Thyroid gland (tissue), 4 donors: ENCODE results near the gene RREB1. TPM values are rescaled to one million over a fixed set of nuclear protein-coding genes. Genes with fewer than 3 reads are reported as not detected.

Experiments used
- DNase-seq, 2 donors: peaks; one replicate each; pipeline ENCODE4 v3.0.0-alpha.2; 2019
- H3K27ac ChIP-seq, 3 donors: fragments of 200-600 bp; sonication (generic); 1 replicate in 2 of 3; 2 replicates in 1 of 3; pipeline ENCODE4 v1.5.1; 2016 to 2019; ENCODE audit warnings: mild to moderate bottlenecking in 1 of 3, moderate library complexity in 1 of 3
- H3K27me3 ChIP-seq: fragments of 200-600 bp; sonication (generic); one replicate; pipeline ENCODE4 v1.5.1; 2019
- H3K36me3 ChIP-seq, 2 donors: fragments of 200-600 bp; sonication (generic); one replicate each; pipeline ENCODE4 v1.5.1; 2016 to 2019
- H3K4me1 ChIP-seq, 2 donors: fragments of 200-600 bp; sonication (generic); one replicate each; pipeline ENCODE4 v1.5.1; 2017 to 2019
- H3K4me3 ChIP-seq, 3 donors: fragments of 200-600 bp; sonication (generic); replicated peaks in 1 of 3; 1 replicate in 2 of 3; 2 replicates in 1 of 3; pipeline ENCODE4 v1.5.1; 2016; ENCODE audit warnings: mild to moderate bottlenecking in 1 of 3
- H3K9me3 ChIP-seq: fragments of 200-600 bp; sonication (generic); one replicate; pipeline ENCODE4 v1.5.1; 2017
- POLR2A ChIP-seq, 2 donors: fragments of 450-650 bp; IDR thresholded peaks; one replicate each; pipeline ENCODE4 v1.6.1; 2017; ENCODE audit warnings: antibody characterized with exemption in 2 of 2, mild to moderate bottlenecking in 2 of 2, moderate library complexity in 1 of 2
- WGBS, 2 donors: methylation state at CpG; one replicate each; pipeline ENCODE4 v1.1.5; 2017; 5-methylcytosine and 5-hydroxymethylcytosine counted together
- intact Hi-C: fragments of 100-400 bp; cut with DNase I; formaldehyde crosslinking; loops from one replicate; pipeline ENCODE4 v1.15.1; 2023
- total RNA-seq, 4 donors: library from RNA; depleted of rRNA; stranded (reverse); fragments of >200 nt; gene quantifications; one replicate each; pipeline ENCODE4 v1.2.3, GENCODE V29; 2016
- TF ChIP-seq, protein P1 (sequence below), 6 experiments: fragments of 200-600 bp in 3 of 6; fragments of 450-650 bp in 3 of 6; sonication (generic) in 3 of 6; IDR thresholded peaks; one replicate each; pipeline ENCODE4 v1.5.1; 2016 to 2019; ENCODE audit warnings: antibody characterized with exemption in 6 of 6, mild to moderate bottlenecking in 2 of 6, inconsistent platforms in 1 of 6, moderate library complexity in 1 of 6

The RREB1 gene
- total RNA-seq, 4 donors from 2014 or later: 48.0 to 91.3 (median 57.1) TPM

- intact Hi-C loops: no loop called here
- Histone ChIP-seq H3K9me3 (no peaks in the 10 kb centered on the region), H3K4me3 (no peak overlapping the region), H3K27me3 (no peaks in the 10 kb centered on the region), H3K36me3 (no peaks in the 10 kb centered on the region), H3K4me1 (peaks cover 74 to 83% of the 10 kb centered on the region in 2 donors), H3K27ac (peak overlapping the region; percentile 19 to 98 (median 77))
- TF ChIP-seq, protein P1, sequence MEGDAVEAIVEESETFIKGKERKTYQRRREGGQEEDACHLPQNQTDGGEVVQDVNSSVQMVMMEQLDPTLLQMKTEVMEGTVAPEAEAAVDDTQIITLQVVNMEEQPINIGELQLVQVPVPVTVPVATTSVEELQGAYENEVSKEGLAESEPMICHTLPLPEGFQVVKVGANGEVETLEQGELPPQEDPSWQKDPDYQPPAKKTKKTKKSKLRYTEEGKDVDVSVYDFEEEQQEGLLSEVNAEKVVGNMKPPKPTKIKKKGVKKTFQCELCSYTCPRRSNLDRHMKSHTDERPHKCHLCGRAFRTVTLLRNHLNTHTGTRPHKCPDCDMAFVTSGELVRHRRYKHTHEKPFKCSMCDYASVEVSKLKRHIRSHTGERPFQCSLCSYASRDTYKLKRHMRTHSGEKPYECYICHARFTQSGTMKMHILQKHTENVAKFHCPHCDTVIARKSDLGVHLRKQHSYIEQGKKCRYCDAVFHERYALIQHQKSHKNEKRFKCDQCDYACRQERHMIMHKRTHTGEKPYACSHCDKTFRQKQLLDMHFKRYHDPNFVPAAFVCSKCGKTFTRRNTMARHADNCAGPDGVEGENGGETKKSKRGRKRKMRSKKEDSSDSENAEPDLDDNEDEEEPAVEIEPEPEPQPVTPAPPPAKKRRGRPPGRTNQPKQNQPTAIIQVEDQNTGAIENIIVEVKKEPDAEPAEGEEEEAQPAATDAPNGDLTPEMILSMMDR (IDR thresholded peaks at IDR 0.05): no peak
- no peak for TF ChIP-seq POLR2A (IDR thresholded peaks at IDR 0.05)
- 64 to 74% methylated on average over 4 of the region's 4 CpGs for WGBS, 2 donors
- DNase-seq: no peak
Measured at GRCh38 chr6:7161845-7162244, 54.1 kb downstream of the RREB1 start.

GRCh38 chr6:7163661-7164071 is 55.9 kb downstream of the RREB1 start:
- WGBS, 2 donors: 34 to 49% methylated on average over 12 of the region's 12 CpGs
- TF ChIP-seq, protein P1 (IDR thresholded peaks at IDR 0.05): no peak
- no peak for TF ChIP-seq POLR2A (IDR thresholded peaks at IDR 0.05)
- Histone ChIP-seq H3K4me1 (peaks cover 72 to 83% of the 10 kb centered on the region in 2 donors), H3K4me3 (no peak overlapping the region), H3K9me3 (no peaks in the 10 kb centered on the region), H3K27me3 (no peaks in the 10 kb centered on the region), H3K36me3 (no peaks in the 10 kb centered on the region), H3K27ac (peak overlapping the region; percentile 10 to 98 (median 77))
- intact Hi-C loops: no loop called here
- DNase-seq: peak; percentile 73 to 76

GRCh38 chr6:7164536-7165001 is 56.8 kb downstream of the RREB1 start:
- no peaks in the 10 kb centered on the region for H3K27me3 ChIP-seq
- 42 to 48% methylated on average over 5 of the region's 5 CpGs for WGBS, 2 donors
- peak; percentile 35 to 43 for DNase-seq
- no peak overlapping the region for H3K4me3 ChIP-seq
- H3K27ac ChIP-seq: peak overlapping the region; percentile 10 to 98 (median 77)
- no peaks in the 10 kb centered on the region for H3K9me3 ChIP-seq
- TF ChIP-seq, protein P1 (IDR thresholded peaks at IDR 0.05): no peak
- H3K4me1 ChIP-seq: peaks cover 81 to 88% of the 10 kb centered on the region in 2 donors
- intact Hi-C loops: no loop called here
- no peaks in the 10 kb centered on the region for H3K36me3 ChIP-seq

DNA sequence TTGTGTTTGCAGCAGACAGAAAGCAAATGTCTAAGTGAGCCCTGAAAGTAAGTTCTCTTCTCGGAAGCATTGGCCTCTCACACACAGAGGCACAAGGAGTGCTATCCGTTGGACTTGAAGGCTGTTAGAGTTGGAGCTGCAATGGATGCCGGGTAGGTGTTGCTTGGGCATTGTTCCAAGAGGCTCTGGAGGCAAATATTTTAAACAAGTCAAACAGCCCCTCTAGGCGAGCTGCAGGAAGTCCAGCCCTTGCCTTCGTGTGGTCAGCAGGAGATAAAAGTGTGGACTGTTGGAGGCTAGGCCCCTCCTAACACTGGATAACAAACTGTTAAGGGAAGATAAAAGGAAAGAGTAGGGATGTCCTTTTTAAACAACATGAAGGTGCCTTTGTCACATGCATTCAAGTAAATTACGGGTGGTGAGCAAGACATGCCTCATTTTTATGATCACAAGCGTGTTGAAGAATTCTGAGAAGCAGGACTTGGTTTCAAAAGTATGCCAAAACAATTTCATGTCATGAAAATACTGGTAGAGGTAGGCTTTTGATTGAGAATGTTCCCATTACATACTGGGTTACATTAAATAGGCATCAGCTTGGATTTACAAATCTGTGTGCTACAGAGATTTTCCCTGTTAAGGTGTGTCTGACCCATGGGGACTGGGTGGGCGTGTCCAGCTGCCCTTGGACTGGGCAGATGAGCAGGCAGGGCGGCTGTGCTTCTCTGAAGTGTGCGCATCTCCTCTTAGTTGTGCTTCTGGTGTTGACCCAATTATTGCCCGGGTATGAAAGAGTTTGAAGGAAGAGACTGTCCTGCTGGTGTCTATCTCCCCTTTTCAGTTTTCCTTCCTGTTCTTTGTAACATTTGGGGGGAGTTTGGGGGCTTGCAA is 57.5 kb downstream of the RREB1 start:
- Histone ChIP-seq H3K4me1 (peaks cover 83 to 91% of the 10 kb centered on the region in 2 donors), H3K27me3 (no peaks in the 10 kb centered on the region), H3K36me3 (no peaks in the 10 kb centered on the region), H3K4me3 (no peak overlapping the region), H3K27ac (peak overlapping the region; percentile 10 to 98 (median 77)), H3K9me3 (no peaks in the 10 kb centered on the region)
- no peak for TF ChIP-seq POLR2A (IDR thresholded peaks at IDR 0.05)
- TF ChIP-seq, protein P1 (IDR thresholded peaks at IDR 0.05): no peak
- intact Hi-C loops: no loop called here
- peak; percentile 34 to 58 for DNase-seq
- WGBS, 2 donors: 53 to 54% methylated on average over 11 of the region's 11 CpGs

GRCh38 chr6:7165890-7166267 is 58.1 kb downstream of the RREB1 start:
- Histone ChIP-seq H3K27me3 (no peaks in the 10 kb centered on the region), H3K4me3 (no peak overlapping the region), H3K36me3 (no peaks in the 10 kb centered on the region), H3K9me3 (no peaks in the 10 kb centered on the region), H3K4me1 (peaks cover 87 to 98% of the 10 kb centered on the region in 2 donors), H3K27ac (peak overlapping the region; percentile 10 to 98 (median 77))
- WGBS, 2 donors: 30 to 49% methylated on average over 4 of the region's 4 CpGs
- TF ChIP-seq, protein P1 (IDR thresholded peaks at IDR 0.05): no peak
- no peak for TF ChIP-seq POLR2A (IDR thresholded peaks at IDR 0.05)
- intact Hi-C loops: no loop called here
- peak; percentile 69 to 81 for DNase-seq
